RWPE2 (cell line): ENCODE measurements around the gene CACNA1A.
"Not testable (repeated sequence)": the region's sequence is repeated elsewhere in the genome, so short reads cannot be mapped to it uniquely, and the experiment has no call there.

Experiments used
- ATAC-seq: fragments of 200-7000 bp; cut with Tn5 transposase; 3 replicates; pipeline ENCODE4 v1.9.1; 2021; ENCODE audit warnings: low read depth
- DNase-seq: peaks from one replicate; pipeline ENCODE4 v3.0.0-alpha.2; 2020; ENCODE audit warnings: low spot score
- H3K27ac ChIP-seq: fragments of 450-650 bp; 2 replicates; pipeline ENCODE4 v1.5.1; 2017; ENCODE audit warnings: mild to moderate bottlenecking; ENCODE audit not compliant: poor library complexity, severe bottlenecking
- H3K27me3 ChIP-seq: fragments of 250-450 bp; sonication (Bioruptor Pico); 2 replicates; pipeline ENCODE4 v1.5.1; 2021; ENCODE audit warnings: mild to moderate bottlenecking, moderate library complexity; ENCODE audit not compliant: insufficient read depth, poor library complexity, severe bottlenecking
- H3K36me3 ChIP-seq: fragments of 250-450 bp; sonication (Bioruptor Pico); 2 replicates; pipeline ENCODE4 v1.5.1; 2020; ENCODE audit warnings: low read depth, mild to moderate bottlenecking, moderate library complexity
- H3K4me1 ChIP-seq: fragments of 250-450 bp; sonication (Bioruptor Pico); 2 replicates; pipeline ENCODE4 v1.5.1; 2021; ENCODE audit warnings: mild to moderate bottlenecking, moderate library complexity; ENCODE audit not compliant: insufficient read depth, poor library complexity, severe bottlenecking
- H3K4me3 ChIP-seq: fragments of 250-450 bp; sonication (Bioruptor Pico); 2 replicates; pipeline ENCODE4 v1.5.1; 2021; ENCODE audit warnings: mild to moderate bottlenecking, moderate library complexity; ENCODE audit not compliant: severe bottlenecking
- H3K9me3 ChIP-seq: fragments of 250-450 bp; sonication (Bioruptor Pico); 2 replicates; pipeline ENCODE4 v1.5.1; 2021; ENCODE audit warnings: mild to moderate bottlenecking, moderate library complexity; ENCODE audit not compliant: severe bottlenecking
- TF ChIP-seq, protein P1 (sequence below): fragments of 450-650 bp; IDR thresholded peaks from one replicate; pipeline ENCODE4 v1.5.1; 2017; ENCODE audit warnings: mild to moderate bottlenecking, moderate library complexity; ENCODE audit not compliant: poor library complexity, severe bottlenecking

CACNA1A gene

GRCh38 chr19:13172346-13173138 lies 333.7 kb downstream of the CACNA1A start:
- H3K27me3 ChIP-seq, result no peaks in the 10 kb centered on the region
- TF ChIP-seq, protein P1, sequence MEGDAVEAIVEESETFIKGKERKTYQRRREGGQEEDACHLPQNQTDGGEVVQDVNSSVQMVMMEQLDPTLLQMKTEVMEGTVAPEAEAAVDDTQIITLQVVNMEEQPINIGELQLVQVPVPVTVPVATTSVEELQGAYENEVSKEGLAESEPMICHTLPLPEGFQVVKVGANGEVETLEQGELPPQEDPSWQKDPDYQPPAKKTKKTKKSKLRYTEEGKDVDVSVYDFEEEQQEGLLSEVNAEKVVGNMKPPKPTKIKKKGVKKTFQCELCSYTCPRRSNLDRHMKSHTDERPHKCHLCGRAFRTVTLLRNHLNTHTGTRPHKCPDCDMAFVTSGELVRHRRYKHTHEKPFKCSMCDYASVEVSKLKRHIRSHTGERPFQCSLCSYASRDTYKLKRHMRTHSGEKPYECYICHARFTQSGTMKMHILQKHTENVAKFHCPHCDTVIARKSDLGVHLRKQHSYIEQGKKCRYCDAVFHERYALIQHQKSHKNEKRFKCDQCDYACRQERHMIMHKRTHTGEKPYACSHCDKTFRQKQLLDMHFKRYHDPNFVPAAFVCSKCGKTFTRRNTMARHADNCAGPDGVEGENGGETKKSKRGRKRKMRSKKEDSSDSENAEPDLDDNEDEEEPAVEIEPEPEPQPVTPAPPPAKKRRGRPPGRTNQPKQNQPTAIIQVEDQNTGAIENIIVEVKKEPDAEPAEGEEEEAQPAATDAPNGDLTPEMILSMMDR, result no peak
- DNase-seq, result peak; percentile 88
- peak overlapping the region; percentile 99 for H3K27ac ChIP-seq
- H3K36me3 ChIP-seq, result no peaks in the 10 kb centered on the region
- no peak overlapping the region for H3K4me3 ChIP-seq
- no peaks in the 10 kb centered on the region for H3K9me3 ChIP-seq
- ATAC-seq, result peak; percentile 24; the same call in 2 of the 3 replicates
- peaks cover 41% of the 10 kb centered on the region for H3K4me1 ChIP-seq

- Histone ChIP-seq H3K27ac (peak overlapping the region; percentile 99), H3K4me1 (peaks cover 48% of the 10 kb centered on the region)
- ATAC-seq, result no peak
Measured at GRCh38 chr19:13171146-13171545, 335.1 kb downstream of the CACNA1A start.

GRCh38 chr19:13169769-13170168 lies 336.5 kb downstream of the CACNA1A start:
- H3K36me3 ChIP-seq, result no peaks in the 10 kb centered on the region
- no peaks in the 10 kb centered on the region for H3K9me3 ChIP-seq
- peaks cover 53% of the 10 kb centered on the region for H3K4me1 ChIP-seq
- ATAC-seq, result peak; percentile 61
- TF ChIP-seq, protein P1, result no peak
- no peak overlapping the region for H3K4me3 ChIP-seq
- peak; percentile 82 for DNase-seq
- H3K27ac ChIP-seq, result peak overlapping the region; percentile 99
- no peaks in the 10 kb centered on the region for H3K27me3 ChIP-seq

More at GRCh38 chr19:13171146-13171545, 335.1 kb downstream of the CACNA1A start:
- H3K27me3 ChIP-seq, result no peaks in the 10 kb centered on the region
- DNase-seq, result no peak
- TF ChIP-seq, protein P1, result no peak
- no peaks in the 10 kb centered on the region for H3K36me3 ChIP-seq
- H3K4me3 ChIP-seq, result no peak overlapping the region
- H3K9me3 ChIP-seq, result no peaks in the 10 kb centered on the region

- DNase-seq, H3K9me3 ChIP-seq, H3K4me3 ChIP-seq, ATAC-seq, H3K36me3 ChIP-seq, H3K27me3 ChIP-seq: not testable (repeated sequence)
- H3K27ac ChIP-seq, result peak overlapping the region; percentile 99
- peaks cover 64% of the 10 kb centered on the region for H3K4me1 ChIP-seq
Measured at GRCh38 chr19:13166151-13166550, 340.1 kb downstream of the CACNA1A start.

DNA sequence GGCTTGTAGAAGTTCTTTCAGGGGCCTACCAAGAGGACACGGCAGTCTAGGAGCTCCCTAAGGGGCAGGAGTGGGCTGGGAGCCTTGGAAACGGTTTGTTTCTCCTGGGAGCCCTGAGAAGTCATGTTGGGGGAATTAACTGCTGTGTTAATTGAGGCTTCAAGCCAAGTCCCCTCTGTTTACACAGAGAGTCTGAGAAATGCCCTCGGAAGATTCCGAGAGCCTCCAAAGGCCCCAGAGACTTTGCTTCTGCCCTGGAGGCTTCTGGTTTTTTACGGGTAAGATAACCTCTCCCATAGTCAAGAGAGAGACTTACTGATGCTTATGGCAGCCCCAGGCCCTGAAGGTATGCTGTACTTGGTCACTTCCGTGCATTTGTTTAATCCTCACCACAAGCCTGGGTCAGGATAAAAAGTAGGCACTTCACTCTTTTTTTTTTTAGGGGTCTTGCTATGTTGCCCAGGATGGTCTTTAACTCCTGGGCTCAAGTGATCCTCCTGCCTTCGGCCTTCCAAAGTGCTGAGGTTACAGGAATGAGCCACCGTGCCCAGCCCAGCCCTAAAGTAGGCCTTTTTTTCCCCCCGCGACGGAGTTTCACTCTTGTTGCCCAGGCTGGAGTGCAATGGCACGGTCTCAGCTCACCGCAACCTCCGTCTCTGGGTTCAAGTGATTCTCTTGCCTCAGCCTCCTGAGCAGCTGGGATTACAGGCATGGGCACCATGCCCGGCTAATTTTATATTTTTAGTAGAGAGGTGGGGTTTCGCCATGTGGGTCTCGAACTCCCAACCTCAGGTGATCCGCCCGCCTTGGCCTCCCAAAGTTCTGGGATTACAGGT lies 340.9 kb downstream of the CACNA1A start:
- Histone ChIP-seq H3K36me3 (no peaks in the 10 kb centered on the region), H3K9me3 (no peaks in the 10 kb centered on the region), H3K27me3 (no peaks in the 10 kb centered on the region), H3K4me1 (peaks cover 69% of the 10 kb centered on the region), H3K4me3 (no peak overlapping the region), H3K27ac (peak overlapping the region; percentile 99)
- TF ChIP-seq, protein P1, result no peak
- no peak for ATAC-seq
- DNase-seq, result no peak
